NT2/D1 (cell line): ENCODE measurements around the gene PRKACB.

Source experiments
- SUZ12 ChIP-seq: IDR thresholded peaks from 2 replicates; pipeline ENCODE4 v1.6.1; 2011; ENCODE audit not compliant: insufficient read length, insufficient read depth; ENCODE audit errors: extremely low read depth
- YY1 ChIP-seq: IDR thresholded peaks from 2 replicates; pipeline ENCODE4 v1.6.1; 2011; ENCODE audit not compliant: insufficient read length, insufficient read depth
- ZNF274 ChIP-seq: IDR thresholded peaks from 2 replicates; pipeline ENCODE4 v1.6.1; 2011; ENCODE audit warnings: mild to moderate bottlenecking, low read depth, low read length

- no peak for TF ChIP-seq YY1
- TF ChIP-seq SUZ12, result no peak
- no peak for TF ChIP-seq ZNF274
Measured at GRCh38 chr1:84250668-84251067, 106.6 kb downstream of the PRKACB start.
